Adrenal gland (tissue), 12 donors: ENCODE measurements around the gene PCNT. TPM values are rescaled to one million over a fixed set of nuclear protein-coding genes. Genes with fewer than 3 reads are reported as not detected.
"Not testable (repeated sequence)": the region's sequence is repeated elsewhere in the genome, so short reads cannot be mapped to it uniquely, and the experiment has no call there.

Experiments
- DNase-seq, 7 donors: peaks; one replicate each; pipeline ENCODE4 v3.0.0-alpha.2; 2019 to 2020
- H3K27ac ChIP-seq, 5 donors: fragments of 200-600 bp; sonication (generic) in 4 of 5; 1 replicate in 3 of 5; 2 replicates in 2 of 5; pipeline versions ENCODE4 v1.5.1 to v1.8.0; 2016 to 2020; ENCODE audit warnings: mild to moderate bottlenecking in 1 of 5
- H3K27me3 ChIP-seq: fragments of 200-600 bp; 2 replicates; pipeline ENCODE4 v1.8.0; 2021
- H3K36me3 ChIP-seq, 2 donors: fragments of 200-600 bp; replicated peaks in 1 of 2; 1 replicate in 1 of 2; 2 replicates in 1 of 2; pipeline versions ENCODE4 v1.5.1 to v1.8.0; 2018 to 2022
- H3K4me1 ChIP-seq, 2 donors: fragments of 200-600 bp; replicated peaks in 1 of 2; 1 replicate in 1 of 2; 2 replicates in 1 of 2; pipeline versions ENCODE4 v1.5.1 to v1.8.0; 2018 to 2021
- H3K4me3 ChIP-seq, 4 donors: fragments of 200-600 bp; sonication (generic) in 3 of 4; one replicate each; pipeline ENCODE4 v1.5.1; 2016 to 2018
- H3K9me3 ChIP-seq, 3 donors: fragments of 200-600 bp; sonication (generic) in 1 of 3; replicated peaks in 1 of 3; 1 replicate in 2 of 3; 2 replicates in 1 of 3; pipeline versions ENCODE4 v1.5.1 to v1.8.0; 2016 to 2021
- POLR2A ChIP-seq, 2 donors: fragments of 450-650 bp; IDR thresholded peaks; one replicate each; pipeline ENCODE4 v1.6.1; 2017; ENCODE audit warnings: antibody characterized with exemption in 2 of 2, mild to moderate bottlenecking in 2 of 2, moderate library complexity in 1 of 2
- WGBS, 4 donors: extraction: QIAGEN DNeasy Blood & Tissue Kit in 2 of 4; methylation state at CpG; one replicate each; pipeline versions ENCODE4 v1.1.5 to v1.1.7; 2013 to 2017; 5-methylcytosine and 5-hydroxymethylcytosine counted together
- intact Hi-C, 2 donors: fragments of 100-400 bp; cut with DNase I; formaldehyde crosslinking; loops; one replicate each; pipeline versions ENCODE4 v1.14.1 to v1.15.0; 2022 to 2023
- polyA plus RNA-seq, 3 donors: library from polyadenylated mRNA; stranded (reverse); fragments of 200-250 nt in 2 of 3; fragments of 350-450 nt in 1 of 3; fragmentation: Illumina TruSeq in 1 of 3; extraction: RNeasy Lipid Tissue Mini Kit (QIAGEN cat#74804) in 1 of 3; gene quantifications; one replicate each; pipeline ENCODE4 v1.2.3, GENCODE V29; 2013 to 2014
- total RNA-seq, 9 donors: library from RNA; depleted of rRNA in 4 of 9; stranded (reverse); fragments of >200 nt in 4 of 9; fragments of 120-200 nt in 1 of 9; fragmentation: NEBNext Ultra II Directional in 1 of 9; extraction: Animal tissue kit (Norgen Biotek cat#: 25700) in 1 of 9; gene quantifications; one replicate each; pipeline versions ENCODE4 v1.1.0 to v1.2.4, GENCODE V29; 2013 to 2023
- TF ChIP-seq, protein P1 (sequence below), 6 experiments: fragments of 450-650 bp in 4 of 6; fragments of 200-600 bp in 2 of 6; sonication (generic) in 1 of 6; IDR thresholded peaks; 1 replicate in 5 of 6; 2 replicates in 1 of 6; pipeline versions ENCODE4 v1.5.1 to v1.8.0; 2016 to 2021; ENCODE audit warnings: antibody characterized with exemption in 6 of 6, mild to moderate bottlenecking in 2 of 6, moderate library complexity in 1 of 6
- donor health status: healthy with polysubstance abuse.
- donor health status: Bipolar disorder and iron deficiency.
- donor health status: DM: yes; HTN: yes; CAD: no.
- donor health status: DM: no; HTN: no; CAD: no.
- donor health status: DM: no; HTN: no; CAD: no.
- donor health status: DM: yes; HTN: yes; CAD: no.

Gene PCNT
- total and polyA plus RNA-seq, 12 donors, result 14.0 to 46.6 (median 30.4) TPM

DNA sequence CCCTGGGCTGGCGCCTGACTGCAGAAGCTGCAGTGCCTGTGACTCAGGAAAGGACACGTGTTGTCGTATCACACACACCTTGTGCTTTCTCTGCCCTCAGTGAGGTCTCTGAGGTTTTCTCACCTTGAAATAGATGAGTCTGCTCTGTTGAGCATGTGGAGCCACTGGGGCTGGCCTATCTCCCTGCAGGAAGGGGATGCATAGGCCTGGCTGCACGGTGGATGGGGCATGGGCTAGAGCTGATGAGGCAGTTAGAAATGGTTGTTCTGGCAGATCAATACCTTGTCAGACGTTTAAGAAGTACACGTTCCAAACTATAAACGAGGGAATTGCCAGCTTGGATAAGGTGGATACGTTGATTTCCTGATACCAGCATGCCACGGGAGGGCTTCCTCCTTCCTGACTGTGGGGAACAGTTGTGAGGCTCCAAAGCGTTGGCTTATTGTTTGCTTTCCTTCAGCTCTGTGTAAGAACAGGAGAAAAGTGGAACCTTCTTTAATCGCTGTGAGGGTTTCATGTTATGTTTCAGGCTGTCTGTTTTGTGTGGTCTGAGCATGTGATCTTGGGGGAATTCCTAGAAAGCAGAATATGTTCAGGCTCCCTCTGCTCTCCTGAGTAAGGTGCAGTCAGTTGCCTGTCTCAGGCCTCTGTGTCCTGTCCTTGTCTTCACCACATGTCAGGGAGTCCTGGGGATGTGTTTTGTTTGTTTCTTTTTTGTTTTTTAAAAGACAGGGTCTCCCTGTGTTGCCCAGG, 44.8 kb downstream of the PCNT start:
- no peak overlapping the region for H3K27ac ChIP-seq
- 76 to 83% (median 81%) methylated on average over 11 of the region's 11 CpGs for WGBS, 4 donors
- no peak for DNase-seq
- no peaks in the 10 kb centered on the region for H3K27me3 ChIP-seq
- H3K4me3 ChIP-seq, result no peak overlapping the region
- intact Hi-C loops, result no loop called here
- no peaks in the 10 kb centered on the region for H3K9me3 ChIP-seq
- H3K36me3 ChIP-seq, result peaks cover 0 to 41% of the 10 kb centered on the region in 2 donors
- TF ChIP-seq POLR2A (IDR thresholded peaks at IDR 0.05), result no peak
- TF ChIP-seq, protein P1, sequence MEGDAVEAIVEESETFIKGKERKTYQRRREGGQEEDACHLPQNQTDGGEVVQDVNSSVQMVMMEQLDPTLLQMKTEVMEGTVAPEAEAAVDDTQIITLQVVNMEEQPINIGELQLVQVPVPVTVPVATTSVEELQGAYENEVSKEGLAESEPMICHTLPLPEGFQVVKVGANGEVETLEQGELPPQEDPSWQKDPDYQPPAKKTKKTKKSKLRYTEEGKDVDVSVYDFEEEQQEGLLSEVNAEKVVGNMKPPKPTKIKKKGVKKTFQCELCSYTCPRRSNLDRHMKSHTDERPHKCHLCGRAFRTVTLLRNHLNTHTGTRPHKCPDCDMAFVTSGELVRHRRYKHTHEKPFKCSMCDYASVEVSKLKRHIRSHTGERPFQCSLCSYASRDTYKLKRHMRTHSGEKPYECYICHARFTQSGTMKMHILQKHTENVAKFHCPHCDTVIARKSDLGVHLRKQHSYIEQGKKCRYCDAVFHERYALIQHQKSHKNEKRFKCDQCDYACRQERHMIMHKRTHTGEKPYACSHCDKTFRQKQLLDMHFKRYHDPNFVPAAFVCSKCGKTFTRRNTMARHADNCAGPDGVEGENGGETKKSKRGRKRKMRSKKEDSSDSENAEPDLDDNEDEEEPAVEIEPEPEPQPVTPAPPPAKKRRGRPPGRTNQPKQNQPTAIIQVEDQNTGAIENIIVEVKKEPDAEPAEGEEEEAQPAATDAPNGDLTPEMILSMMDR (IDR thresholded peaks at IDR 0.05), result no peak
- H3K4me1 ChIP-seq, result no peaks in the 10 kb centered on the region

DNA sequence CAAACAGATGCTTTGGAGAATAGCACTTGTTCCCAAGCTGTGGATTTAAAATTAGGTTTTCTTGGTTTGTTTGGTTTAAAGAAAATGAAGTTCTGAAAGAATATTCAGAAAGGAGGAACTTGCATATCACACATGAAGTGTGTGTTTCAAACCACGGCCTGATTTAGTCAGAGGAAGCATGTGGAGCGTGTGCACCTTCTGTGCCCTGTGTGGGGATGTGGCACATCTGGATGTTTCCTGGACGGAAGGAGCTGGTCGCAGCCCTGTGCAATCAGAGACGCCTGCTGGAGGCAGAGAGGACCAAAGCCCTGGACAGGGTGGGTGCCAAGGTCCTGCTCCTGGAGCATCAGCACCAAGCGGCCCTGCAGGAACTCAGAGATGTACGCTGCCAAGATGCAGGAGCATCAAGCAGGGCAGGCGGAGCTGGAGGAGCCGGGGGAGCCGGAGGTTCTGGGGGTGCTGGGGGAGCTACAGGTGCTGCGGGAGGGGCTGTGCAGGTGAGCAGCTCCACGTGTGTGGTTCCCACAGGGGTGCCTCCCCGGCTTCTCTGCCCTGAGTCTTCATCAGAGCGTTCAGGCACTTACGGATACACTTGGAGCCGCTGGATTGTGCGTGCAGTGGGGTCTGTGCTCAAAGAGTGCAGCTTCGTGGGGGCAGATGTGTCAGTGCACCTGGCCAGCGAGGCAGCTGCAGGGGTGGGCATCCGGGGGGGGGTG, 45.7 kb downstream of the PCNT start:
- TF ChIP-seq, protein P1 (IDR thresholded peaks at IDR 0.05), result no peak
- no peak for TF ChIP-seq POLR2A (IDR thresholded peaks at IDR 0.05)
- 75 to 86% (median 81%) methylated on average over 13 to 20 of the region's 20 CpGs for WGBS, 4 donors
- H3K27me3 ChIP-seq, result no peaks in the 10 kb centered on the region
- no peak for DNase-seq
- no peaks in the 10 kb centered on the region for H3K4me1 ChIP-seq
- H3K9me3 ChIP-seq, result no peaks in the 10 kb centered on the region
- H3K27ac ChIP-seq, result no peak overlapping the region
- H3K36me3 ChIP-seq, result peaks cover 0 to 31% of the 10 kb centered on the region in 2 donors
- intact Hi-C loops, result no loop called here
- H3K4me3 ChIP-seq, result no peak overlapping the region

DNA sequence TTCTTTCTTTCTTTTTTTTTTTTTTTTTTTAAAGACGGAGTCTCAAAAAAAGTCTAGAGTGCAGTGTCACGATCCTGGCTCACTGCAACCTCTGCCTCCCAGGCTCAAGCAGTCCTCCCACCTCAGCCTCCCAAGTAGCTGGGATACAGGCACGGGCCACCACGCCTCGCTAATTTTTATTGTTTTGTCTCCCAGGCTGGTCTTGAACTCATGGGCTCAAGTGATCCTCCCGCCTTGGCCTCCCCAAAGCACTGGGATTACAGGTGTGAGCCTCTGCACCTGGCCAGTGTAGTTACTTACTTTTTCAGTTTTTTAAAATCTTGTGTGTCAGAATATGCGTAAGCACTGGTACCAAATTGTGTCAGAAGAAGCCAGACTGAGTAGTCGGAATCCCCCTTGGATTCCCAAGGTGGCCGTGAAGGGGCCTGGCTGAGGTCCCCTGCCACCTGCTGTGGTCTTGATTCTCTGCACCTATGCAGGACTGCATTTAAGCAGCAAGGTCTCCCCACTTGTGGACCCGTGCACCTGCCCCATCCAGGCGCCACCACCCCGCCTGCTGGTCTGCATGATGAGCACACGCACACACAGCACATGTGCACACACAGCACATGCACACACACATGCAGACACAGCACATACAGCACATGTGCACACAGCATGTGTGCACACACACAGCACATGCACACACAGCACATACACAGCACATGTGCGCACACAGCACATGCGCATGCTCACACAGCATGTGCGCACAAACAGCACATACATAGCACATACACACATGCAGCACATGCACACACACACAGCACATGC, 47.5 kb downstream of the PCNT start:
- Histone ChIP-seq H3K27ac (no peak overlapping the region), H3K27me3 (no peaks in the 10 kb centered on the region), H3K36me3 (peaks cover 0 to 23% of the 10 kb centered on the region in 2 donors), H3K9me3 (no peaks in the 10 kb centered on the region), H3K4me3 (no peak overlapping the region), H3K4me1 (peaks cover 0 to 3% of the 10 kb centered on the region in 2 donors)
- 95 to 98% (median 97%) methylated on average over 12 to 16 of the region's 16 CpGs for WGBS, 4 donors
- TF ChIP-seq POLR2A (IDR thresholded peaks at IDR 0.05), result no peak
- TF ChIP-seq, protein P1 (IDR thresholded peaks at IDR 0.05), result no peak
- intact Hi-C loops, result no loop called here
- DNase-seq, result no peak

GRCh38 chr21:46372014-46372485, 48.1 kb downstream of the PCNT start:
- Histone ChIP-seq H3K9me3 (no peaks in the 10 kb centered on the region), H3K36me3 (peaks cover 0 to 16% of the 10 kb centered on the region in 2 donors), H3K27ac (no peak overlapping the region), H3K27me3 (no peaks in the 10 kb centered on the region), H3K4me1 (peaks cover 0 to 9% of the 10 kb centered on the region in 2 donors), H3K4me3 (no peak overlapping the region)
- TF ChIP-seq, protein P1 (IDR thresholded peaks at IDR 0.05), result no peak
- TF ChIP-seq POLR2A (IDR thresholded peaks at IDR 0.05), result no peak
- intact Hi-C loops, result no loop called here
- WGBS, 4 donors, result 93 to 98% (median 94%) methylated on average over 3 to 7 of the region's 7 CpGs
- no peak for DNase-seq

DNA sequence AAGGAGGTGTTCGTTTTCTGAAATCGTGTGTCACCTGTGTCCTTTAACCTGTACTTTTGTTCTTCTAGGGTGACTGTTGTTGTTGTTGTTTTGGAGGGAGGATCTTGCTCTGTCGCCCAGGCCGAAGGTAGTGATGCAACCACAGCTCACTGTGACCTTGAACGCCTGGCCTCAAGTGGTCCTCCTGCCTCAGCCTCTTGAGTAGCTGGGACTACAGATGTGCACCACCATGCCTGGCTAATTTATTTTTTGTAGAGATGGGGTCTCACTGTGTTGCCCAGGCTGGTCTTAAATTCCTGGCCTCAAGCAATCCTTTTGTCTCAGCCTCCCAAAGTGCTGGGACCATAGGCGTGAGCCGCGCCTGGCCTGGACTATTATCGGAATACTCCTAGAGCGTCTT, 49.0 kb downstream of the PCNT start:
- intact Hi-C loops, H3K4me3 ChIP-seq, H3K9me3 ChIP-seq, H3K4me1 ChIP-seq, H3K36me3 ChIP-seq, H3K27me3 ChIP-seq, DNase-seq, H3K27ac ChIP-seq: not testable (repeated sequence)
- 86 to 94% (median 91%) methylated on average over 10 of the region's 10 CpGs for WGBS, 4 donors
